Ishikawa (cell line): ENCODE measurements around the gene MIEN1.

Experiments used
- CEBPB ChIP-seq: IDR thresholded peaks from 2 replicates; pipeline ENCODE4 v1.6.1; 2012
- CREB1 ChIP-seq: IDR thresholded peaks from 2 replicates; pipeline ENCODE4 v1.6.1; 2012; ENCODE audit warnings: low read depth
- EGR1 ChIP-seq: IDR thresholded peaks from 2 replicates; pipeline ENCODE4 v1.6.1; 2012
- FOXM1 ChIP-seq: IDR thresholded peaks from 2 replicates; pipeline ENCODE4 v1.6.1; 2012; ENCODE audit warnings: low read depth, borderline replicate concordance
- NFIC ChIP-seq: IDR thresholded peaks from 2 replicates; pipeline ENCODE4 v1.6.1; 2012
- RAD21 ChIP-seq: IDR thresholded peaks from 2 replicates; pipeline ENCODE4 v1.6.1; 2012; ENCODE audit warnings: low read depth
- TAF1 ChIP-seq: IDR thresholded peaks from 2 replicates; pipeline ENCODE4 v1.6.1; 2012; ENCODE audit warnings: low read depth, mild to moderate bottlenecking
- TCF12 ChIP-seq: IDR thresholded peaks from 2 replicates; pipeline ENCODE4 v1.6.1; 2012; ENCODE audit warnings: low read depth
- TEAD4 ChIP-seq: IDR thresholded peaks from 2 replicates; pipeline ENCODE4 v1.6.1; 2012
- TF ChIP-seq, protein P1 (sequence below): IDR thresholded peaks from 2 replicates; pipeline ENCODE4 v1.6.1; 2012
- TF ChIP-seq, protein P2 (sequence below): IDR thresholded peaks from 2 replicates; pipeline ENCODE4 v1.6.1; 2012; ENCODE audit warnings: low read depth, mild to moderate bottlenecking

GRCh38 chr17:39694593-39694992, 35.7 kb downstream of the MIEN1 start:
- TF ChIP-seq RAD21 (no peak), TCF12 (no peak), TAF1 (no peak), CEBPB (no peak), CREB1 (no peak), NFIC (no peak), TEAD4 (no peak), FOXM1 (no peak), EGR1 (no peak)
- TF ChIP-seq, protein P1, sequence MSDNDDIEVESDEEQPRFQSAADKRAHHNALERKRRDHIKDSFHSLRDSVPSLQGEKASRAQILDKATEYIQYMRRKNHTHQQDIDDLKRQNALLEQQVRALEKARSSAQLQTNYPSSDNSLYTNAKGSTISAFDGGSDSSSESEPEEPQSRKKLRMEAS: no peak
- TF ChIP-seq, protein P2, sequence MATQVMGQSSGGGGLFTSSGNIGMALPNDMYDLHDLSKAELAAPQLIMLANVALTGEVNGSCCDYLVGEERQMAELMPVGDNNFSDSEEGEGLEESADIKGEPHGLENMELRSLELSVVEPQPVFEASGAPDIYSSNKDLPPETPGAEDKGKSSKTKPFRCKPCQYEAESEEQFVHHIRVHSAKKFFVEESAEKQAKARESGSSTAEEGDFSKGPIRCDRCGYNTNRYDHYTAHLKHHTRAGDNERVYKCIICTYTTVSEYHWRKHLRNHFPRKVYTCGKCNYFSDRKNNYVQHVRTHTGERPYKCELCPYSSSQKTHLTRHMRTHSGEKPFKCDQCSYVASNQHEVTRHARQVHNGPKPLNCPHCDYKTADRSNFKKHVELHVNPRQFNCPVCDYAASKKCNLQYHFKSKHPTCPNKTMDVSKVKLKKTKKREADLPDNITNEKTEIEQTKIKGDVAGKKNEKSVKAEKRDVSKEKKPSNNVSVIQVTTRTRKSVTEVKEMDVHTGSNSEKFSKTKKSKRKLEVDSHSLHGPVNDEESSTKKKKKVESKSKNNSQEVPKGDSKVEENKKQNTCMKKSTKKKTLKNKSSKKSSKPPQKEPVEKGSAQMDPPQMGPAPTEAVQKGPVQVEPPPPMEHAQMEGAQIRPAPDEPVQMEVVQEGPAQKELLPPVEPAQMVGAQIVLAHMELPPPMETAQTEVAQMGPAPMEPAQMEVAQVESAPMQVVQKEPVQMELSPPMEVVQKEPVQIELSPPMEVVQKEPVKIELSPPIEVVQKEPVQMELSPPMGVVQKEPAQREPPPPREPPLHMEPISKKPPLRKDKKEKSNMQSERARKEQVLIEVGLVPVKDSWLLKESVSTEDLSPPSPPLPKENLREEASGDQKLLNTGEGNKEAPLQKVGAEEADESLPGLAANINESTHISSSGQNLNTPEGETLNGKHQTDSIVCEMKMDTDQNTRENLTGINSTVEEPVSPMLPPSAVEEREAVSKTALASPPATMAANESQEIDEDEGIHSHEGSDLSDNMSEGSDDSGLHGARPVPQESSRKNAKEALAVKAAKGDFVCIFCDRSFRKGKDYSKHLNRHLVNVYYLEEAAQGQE: no peak
